Mesothelial cell of epicardium (in vitro differentiated cells): ENCODE results near the gene SNX15. TPM values are rescaled to one million over a fixed set of nuclear protein-coding genes. Genes with fewer than 3 reads are reported as not detected.

Source experiments
- DNase-seq, 2 experiments: peaks; one replicate each; pipeline ENCODE4 v3.0.0; 2021; ENCODE audit warnings: low spot score in 2 of 2; ENCODE audit not compliant: unreplicated experiment in 2 of 2
- H3K27ac Mint-ChIP-seq: 2 replicates; pipeline ENCODE4 v1.8.0; 2021; ENCODE audit warnings: mixed read lengths
- H3K27me3 Mint-ChIP-seq: 2 replicates; pipeline ENCODE4 v1.8.0; 2021; ENCODE audit warnings: low read depth, mixed read lengths
- H3K36me3 Mint-ChIP-seq: 2 replicates; pipeline ENCODE4 v1.8.0; 2021; ENCODE audit warnings: mixed read lengths
- H3K4me1 Mint-ChIP-seq: 2 replicates; pipeline ENCODE4 v1.8.0; 2021; ENCODE audit warnings: mixed read lengths
- H3K4me3 Mint-ChIP-seq: 2 replicates; pipeline ENCODE4 v1.8.0; 2021; ENCODE audit warnings: mild to moderate bottlenecking, moderate library complexity, mixed read lengths
- H3K9me3 Mint-ChIP-seq: 2 replicates; pipeline ENCODE4 v1.8.0; 2021; ENCODE audit warnings: mixed read lengths
- total RNA-seq: library from RNA; stranded (reverse); gene quantifications from 3 replicates; pipeline ENCODE4 v1.2.1, GENCODE V29; 2021
- TF ChIP-seq, protein P1 (sequence below): fragments of 200-600 bp; sonication (generic); IDR thresholded peaks from one replicate; pipeline ENCODE4 v1.5.0; 2021; ENCODE audit warnings: antibody characterized with exemption; ENCODE audit not compliant: unreplicated experiment

Gene SNX15
- total RNA-seq, 1 donor from 2014 or later: 19.2 TPM

DNA sequence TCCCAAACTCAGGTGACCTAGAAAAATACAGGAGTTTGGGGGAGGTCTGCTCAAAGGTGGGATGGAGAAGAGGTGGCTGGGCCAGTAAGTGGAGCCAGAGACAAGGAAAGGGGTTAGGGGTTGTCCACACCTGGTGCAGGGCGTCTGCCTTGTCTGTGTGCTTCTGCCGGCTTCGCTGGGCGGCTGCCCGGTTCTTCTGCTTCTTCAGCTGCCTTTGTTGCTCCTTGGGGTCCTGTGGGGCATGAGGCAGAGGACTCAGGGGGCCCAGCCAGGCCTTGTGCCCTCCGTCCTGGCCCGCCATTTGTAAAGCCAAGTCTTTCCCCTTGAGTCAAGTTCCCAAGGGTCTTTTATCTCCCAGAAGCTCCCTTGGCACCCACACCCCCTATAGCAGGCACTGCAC lies 32.9 kb upstream of the SNX15 start:
- H3K27me3 Mint-ChIP-seq: peaks cover 1% of the 10 kb centered on the region
- DNase-seq: no peak
- TF ChIP-seq, protein P1, sequence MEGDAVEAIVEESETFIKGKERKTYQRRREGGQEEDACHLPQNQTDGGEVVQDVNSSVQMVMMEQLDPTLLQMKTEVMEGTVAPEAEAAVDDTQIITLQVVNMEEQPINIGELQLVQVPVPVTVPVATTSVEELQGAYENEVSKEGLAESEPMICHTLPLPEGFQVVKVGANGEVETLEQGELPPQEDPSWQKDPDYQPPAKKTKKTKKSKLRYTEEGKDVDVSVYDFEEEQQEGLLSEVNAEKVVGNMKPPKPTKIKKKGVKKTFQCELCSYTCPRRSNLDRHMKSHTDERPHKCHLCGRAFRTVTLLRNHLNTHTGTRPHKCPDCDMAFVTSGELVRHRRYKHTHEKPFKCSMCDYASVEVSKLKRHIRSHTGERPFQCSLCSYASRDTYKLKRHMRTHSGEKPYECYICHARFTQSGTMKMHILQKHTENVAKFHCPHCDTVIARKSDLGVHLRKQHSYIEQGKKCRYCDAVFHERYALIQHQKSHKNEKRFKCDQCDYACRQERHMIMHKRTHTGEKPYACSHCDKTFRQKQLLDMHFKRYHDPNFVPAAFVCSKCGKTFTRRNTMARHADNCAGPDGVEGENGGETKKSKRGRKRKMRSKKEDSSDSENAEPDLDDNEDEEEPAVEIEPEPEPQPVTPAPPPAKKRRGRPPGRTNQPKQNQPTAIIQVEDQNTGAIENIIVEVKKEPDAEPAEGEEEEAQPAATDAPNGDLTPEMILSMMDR: no peak
- no peak overlapping the region for H3K4me3 Mint-ChIP-seq
- H3K36me3 Mint-ChIP-seq: no peaks in the 10 kb centered on the region
- no peaks in the 10 kb centered on the region for H3K9me3 Mint-ChIP-seq
- H3K27ac Mint-ChIP-seq: no peak overlapping the region
- peaks cover 20% of the 10 kb centered on the region for H3K4me1 Mint-ChIP-seq

DNA sequence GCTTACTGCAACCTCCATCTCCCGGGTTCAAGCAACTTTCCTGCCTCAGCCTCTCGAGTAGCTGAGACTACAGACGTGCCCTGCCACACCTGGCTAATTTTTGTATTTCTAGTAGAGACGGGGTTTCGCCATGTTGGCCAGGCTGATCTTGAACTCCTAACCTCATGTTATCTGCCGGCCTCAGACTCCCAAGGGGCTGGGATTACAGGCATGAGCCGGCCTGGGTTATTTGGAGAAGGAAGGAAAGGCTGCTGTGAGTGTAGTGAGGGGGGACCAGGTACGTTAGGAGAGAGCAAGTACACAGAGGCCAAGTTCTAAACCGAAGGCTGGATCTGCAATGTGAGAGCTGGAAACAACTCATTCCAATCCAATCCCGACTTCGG lies 30.9 kb upstream of the SNX15 start:
- Mint-ChIP-seq H3K4me1 (peaks cover 7% of the 10 kb centered on the region), H3K4me3 (peak overlapping the region; percentile 28), H3K9me3 (no peaks in the 10 kb centered on the region), H3K27ac (peak overlapping the region; percentile 73), H3K36me3 (no peaks in the 10 kb centered on the region), H3K27me3 (peaks cover 1% of the 10 kb centered on the region)
- no peak for DNase-seq
- TF ChIP-seq, protein P1: no peak

DNA sequence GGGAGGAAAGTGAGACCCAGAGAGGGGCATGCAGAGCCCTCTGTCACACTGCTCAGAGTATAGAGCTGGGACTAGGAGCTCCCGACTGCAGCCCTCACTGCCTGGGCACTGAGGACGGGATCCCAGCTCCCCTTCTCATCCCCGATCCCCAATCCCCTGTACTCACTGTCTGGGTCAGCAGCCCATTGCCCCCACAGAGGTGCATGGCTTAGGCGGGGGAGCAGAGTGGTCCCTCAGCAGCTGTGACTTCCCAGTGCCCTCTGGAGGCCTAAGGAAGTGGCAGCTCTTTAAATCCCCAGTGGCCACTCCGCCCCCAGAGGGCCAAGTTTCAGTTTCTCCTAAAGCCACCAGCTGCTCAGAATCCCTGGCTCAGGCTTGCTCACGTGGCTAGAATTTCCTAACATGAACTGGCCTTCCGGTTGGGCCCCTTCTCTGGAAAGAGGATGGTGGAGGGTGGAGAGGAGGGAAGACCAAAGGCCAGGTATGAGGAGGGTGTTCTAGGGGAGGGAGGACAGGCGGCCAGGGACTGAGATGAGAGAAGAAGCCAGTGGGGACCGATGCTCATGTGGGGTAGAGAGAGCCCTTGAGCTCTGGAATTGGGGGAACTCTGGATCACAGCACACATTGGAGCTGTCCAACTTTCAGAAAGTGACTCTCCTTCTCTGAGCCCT lies 30.4 kb upstream of the SNX15 start, which contains the start of gene BATF2:
Gene BATF2, minus strand, starts transcription at position 262 of the 671 bp plus-strand sequence. Its CDS starts 57 bp downstream, at position 205.
- H3K27ac Mint-ChIP-seq: peak within 1 kb of the TSS; percentile 76
- no peaks in the 10 kb centered on the region for H3K9me3 Mint-ChIP-seq
- no peak for DNase-seq

DNA sequence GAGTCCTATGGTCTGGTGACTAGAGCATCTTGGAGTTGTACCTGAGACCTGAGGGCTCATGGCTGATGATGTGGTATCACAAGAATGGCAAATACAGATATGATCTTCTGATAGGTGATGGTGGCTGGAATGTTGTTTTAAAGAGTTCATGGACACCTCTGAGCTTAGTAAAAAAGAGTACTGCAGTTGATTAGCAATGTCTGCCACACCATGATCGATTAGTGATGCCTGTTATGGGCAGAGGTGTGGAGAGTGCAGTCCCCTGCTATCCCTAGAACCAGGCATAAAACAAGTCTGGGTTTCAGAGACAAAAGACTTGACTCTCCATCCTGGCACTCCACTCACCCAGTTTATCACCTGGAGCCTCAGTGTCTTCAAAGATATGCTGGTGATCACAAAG lies 29.1 kb upstream of the SNX15 start:
- no peak overlapping the region for H3K4me3 Mint-ChIP-seq
- TF ChIP-seq, protein P1: no peak
- no peaks in the 10 kb centered on the region for H3K36me3 Mint-ChIP-seq
- peak overlapping the region; percentile 0 for H3K27ac Mint-ChIP-seq
- H3K27me3 Mint-ChIP-seq: peaks cover 1% of the 10 kb centered on the region
- no peak for DNase-seq
- H3K4me1 Mint-ChIP-seq: peaks cover 7% of the 10 kb centered on the region
- no peaks in the 10 kb centered on the region for H3K9me3 Mint-ChIP-seq

More for the DNA sequence above, 30.4 kb upstream of the SNX15 start, which contains the start of gene BATF2:
- no peaks in the 10 kb centered on the region for H3K36me3 Mint-ChIP-seq
- peaks cover 1% of the 10 kb centered on the region for H3K27me3 Mint-ChIP-seq
- H3K4me1 Mint-ChIP-seq: peaks cover 7% of the 10 kb centered on the region
- peak within 1 kb of the TSS; percentile 28 for H3K4me3 Mint-ChIP-seq
- TF ChIP-seq, protein P1: no peak

DNA sequence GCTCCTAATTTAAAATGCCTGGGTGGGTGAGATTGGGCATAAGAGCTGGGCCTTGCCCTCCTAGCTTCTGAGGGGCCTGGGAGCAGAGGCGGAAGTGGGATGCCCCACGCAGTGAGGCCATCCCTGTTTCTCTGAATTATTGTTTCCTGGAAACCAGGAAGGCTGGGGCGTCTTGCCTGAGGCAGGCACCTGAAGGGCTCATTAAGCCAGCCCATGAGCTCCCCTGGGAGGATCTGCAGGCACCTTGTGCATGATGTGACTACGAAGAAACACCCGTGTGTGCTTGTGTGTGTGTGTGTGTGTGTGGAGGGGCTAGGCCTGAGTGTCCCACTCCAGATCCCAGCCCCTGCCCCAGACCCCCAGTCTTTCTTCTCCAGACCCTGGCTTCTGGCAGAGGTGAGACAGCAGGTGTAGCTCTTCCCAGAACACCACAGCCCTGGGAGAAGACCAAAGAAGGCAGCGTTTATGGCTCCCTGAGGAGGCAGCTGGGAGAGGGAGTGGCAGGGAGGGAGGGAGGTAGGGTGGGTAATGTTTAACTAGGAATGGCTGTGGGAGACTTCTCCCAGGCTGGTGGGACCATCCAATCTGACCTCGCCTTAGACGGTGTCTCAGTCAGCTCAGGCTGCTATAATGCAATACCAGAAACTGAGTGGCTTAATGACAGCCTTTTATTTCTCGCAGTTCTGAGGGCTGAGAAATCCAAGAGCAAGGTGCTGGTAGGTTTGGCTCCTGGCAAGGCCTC lies 28.4 kb upstream of the SNX15 start:
- TF ChIP-seq, protein P1: no peak
- peaks cover 7% of the 10 kb centered on the region for H3K4me1 Mint-ChIP-seq

More for the DNA sequence above, 28.4 kb upstream of the SNX15 start:
- Mint-ChIP-seq H3K9me3 (no peaks in the 10 kb centered on the region), H3K27me3 (peaks cover 1% of the 10 kb centered on the region), H3K27ac (peak overlapping the region; percentile 0), H3K4me3 (no peak overlapping the region), H3K36me3 (no peaks in the 10 kb centered on the region)
- DNase-seq: no peak
